Sigmoid colon (tissue), 7 donors: ENCODE results near the gene TRIM44. TPM values are rescaled to one million over a fixed set of nuclear protein-coding genes. Genes with fewer than 3 reads are reported as not detected.

Experiments used
- DNase-seq: peaks from one replicate; pipeline ENCODE4 v3.0.0-alpha.2; 2019
- H3K27ac ChIP-seq, 4 donors: fragments of 200-600 bp; sonication (generic); one replicate each; pipeline ENCODE4 v1.5.1; 2016 to 2019; ENCODE audit warnings: mild to moderate bottlenecking in 1 of 4
- H3K27me3 ChIP-seq, 3 donors: fragments of 200-600 bp; sonication (generic); one replicate each; pipeline ENCODE4 v1.5.1; 2019; ENCODE audit warnings: mild to moderate bottlenecking in 1 of 3
- H3K36me3 ChIP-seq, 4 donors: fragments of 200-600 bp; sonication (generic); one replicate each; pipeline ENCODE4 v1.5.1; 2016 to 2019
- H3K4me1 ChIP-seq, 4 donors: fragments of 200-600 bp; sonication (generic); one replicate each; pipeline ENCODE4 v1.5.1; 2017 to 2019
- H3K4me3 ChIP-seq, 4 donors: fragments of 200-600 bp; sonication (generic); one replicate each; pipeline ENCODE4 v1.5.1; 2017 to 2019; ENCODE audit warnings: mild to moderate bottlenecking in 2 of 4, moderate library complexity in 1 of 4
- H3K9me3 ChIP-seq, 4 donors: fragments of 200-600 bp in 3 of 4; sonication (generic) in 3 of 4; one replicate each; pipeline versions ENCODE4 v1.5.1 to v1.6.1; 2013 to 2019
- EP300 ChIP-seq, 4 donors: sonication (generic); formaldehyde crosslinking; IDR thresholded peaks; one replicate each; pipeline ENCODE4 v1.6.1; 2017; ENCODE audit warnings: antibody characterized with exemption in 4 of 4
- POLR2A ChIP-seq, 2 donors: fragments of 450-650 bp; IDR thresholded peaks; one replicate each; pipeline ENCODE4 v1.6.1; 2016; ENCODE audit warnings: antibody characterized with exemption in 2 of 2, mild to moderate bottlenecking in 2 of 2, moderate library complexity in 2 of 2
- POLR2AphosphoS5 ChIP-seq, 4 donors: sonication (generic); formaldehyde crosslinking; IDR thresholded peaks; one replicate each; pipeline ENCODE4 v1.6.1; 2017; ENCODE audit warnings: antibody characterized with exemption in 4 of 4
- WGBS, 2 donors: extraction: QIAGEN DNeasy Blood & Tissue Kit; methylation state at CpG; one replicate each; pipeline ENCODE4 v1.1.7; 2013; 5-methylcytosine and 5-hydroxymethylcytosine counted together
- intact Hi-C: fragments of 100-400 bp; cut with DNase I; formaldehyde crosslinking; loops from one replicate; pipeline ENCODE4 v1.15.1; 2023
- polyA plus RNA-seq, 3 donors: library from polyadenylated mRNA; stranded (reverse); fragments of 200-250 nt; gene quantifications; one replicate each; pipeline ENCODE4 v1.2.3, GENCODE V29; 2013
- total RNA-seq, 4 donors: library from RNA; depleted of rRNA; stranded (reverse); fragments of >200 nt; gene quantifications; one replicate each; pipeline ENCODE4 v1.1.0, GENCODE V29; 2016
- TF ChIP-seq, protein P1 (sequence below), 4 experiments: fragments of 450-650 bp in 3 of 4; fragments of 200-600 bp in 1 of 4; IDR thresholded peaks; one replicate each; pipeline ENCODE4 v1.5.1; 2016 to 2019; ENCODE audit warnings: antibody characterized with exemption in 4 of 4, mild to moderate bottlenecking in 3 of 4, moderate library complexity in 2 of 4
- donor health status: healthy with polysubstance abuse.
- donor health status: Bipolar disorder and iron deficiency.
- donor health status: healthy.

The TRIM44 gene
- total and polyA plus RNA-seq, 7 donors: 8.4 to 97.2 (median 23.0) TPM

DNA sequence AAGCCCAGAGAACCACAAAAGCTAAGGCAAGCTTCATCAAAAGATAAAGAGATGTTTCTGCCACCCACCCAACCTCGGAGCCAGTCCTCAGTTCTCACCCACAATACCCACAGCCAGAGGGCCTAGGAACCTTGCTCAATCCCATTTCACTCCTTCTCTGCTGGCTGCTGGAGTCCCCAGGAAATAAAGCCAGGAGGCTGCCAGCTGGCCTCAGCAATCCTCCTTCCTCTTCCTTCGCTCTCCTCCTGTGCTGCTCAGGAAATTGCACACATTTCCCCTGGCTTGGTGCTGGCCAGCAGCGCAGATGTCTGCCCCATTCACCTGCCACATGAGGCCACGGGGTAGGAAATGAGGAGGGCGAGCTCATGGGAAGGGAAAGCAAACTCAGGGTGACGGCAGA, 189.5 kb downstream of the TRIM44 start:
- DNase-seq: peak; percentile 69
- WGBS, 2 donors: 59 to 83% methylated on average over 6 of the region's 6 CpGs

DNA sequence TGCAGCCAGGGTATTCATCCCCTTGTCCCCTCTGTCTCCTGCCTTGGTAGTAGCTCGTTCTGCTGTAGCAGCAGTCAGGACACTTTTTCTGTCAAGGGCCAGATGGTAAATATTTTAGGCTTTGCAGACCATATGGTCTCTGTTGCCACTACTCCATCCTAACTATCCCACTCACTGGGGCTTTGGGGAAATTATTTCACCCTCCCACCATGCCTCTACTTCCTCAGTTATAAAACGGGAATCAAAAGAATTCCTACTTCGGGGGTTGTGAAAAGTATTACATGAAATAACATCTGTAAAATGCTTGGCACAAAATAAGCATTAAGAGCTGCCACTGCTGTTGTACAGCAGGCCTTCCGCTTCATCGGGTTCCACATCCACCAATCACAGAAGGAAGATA, 191.4 kb downstream of the TRIM44 start:
- TF ChIP-seq, protein P1, sequence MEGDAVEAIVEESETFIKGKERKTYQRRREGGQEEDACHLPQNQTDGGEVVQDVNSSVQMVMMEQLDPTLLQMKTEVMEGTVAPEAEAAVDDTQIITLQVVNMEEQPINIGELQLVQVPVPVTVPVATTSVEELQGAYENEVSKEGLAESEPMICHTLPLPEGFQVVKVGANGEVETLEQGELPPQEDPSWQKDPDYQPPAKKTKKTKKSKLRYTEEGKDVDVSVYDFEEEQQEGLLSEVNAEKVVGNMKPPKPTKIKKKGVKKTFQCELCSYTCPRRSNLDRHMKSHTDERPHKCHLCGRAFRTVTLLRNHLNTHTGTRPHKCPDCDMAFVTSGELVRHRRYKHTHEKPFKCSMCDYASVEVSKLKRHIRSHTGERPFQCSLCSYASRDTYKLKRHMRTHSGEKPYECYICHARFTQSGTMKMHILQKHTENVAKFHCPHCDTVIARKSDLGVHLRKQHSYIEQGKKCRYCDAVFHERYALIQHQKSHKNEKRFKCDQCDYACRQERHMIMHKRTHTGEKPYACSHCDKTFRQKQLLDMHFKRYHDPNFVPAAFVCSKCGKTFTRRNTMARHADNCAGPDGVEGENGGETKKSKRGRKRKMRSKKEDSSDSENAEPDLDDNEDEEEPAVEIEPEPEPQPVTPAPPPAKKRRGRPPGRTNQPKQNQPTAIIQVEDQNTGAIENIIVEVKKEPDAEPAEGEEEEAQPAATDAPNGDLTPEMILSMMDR (IDR thresholded peaks at IDR 0.05): no peak
- no peak for TF ChIP-seq EP300 (IDR thresholded peaks at IDR 0.05)
- TF ChIP-seq POLR2A (IDR thresholded peaks at IDR 0.05): no peak
- no peak for TF ChIP-seq POLR2AphosphoS5 (IDR thresholded peaks at IDR 0.05)
- H3K27me3 ChIP-seq: no peaks in the 10 kb centered on the region
- no peaks in the 10 kb centered on the region for H3K36me3 ChIP-seq
- no peaks in the 10 kb centered on the region for H3K9me3 ChIP-seq
- intact Hi-C loops: no loop called here
- 69 to 77% methylated on average over 5 of the region's 5 CpGs for WGBS, 2 donors
- H3K4me1 ChIP-seq: no peaks in the 10 kb centered on the region
- DNase-seq: no peak
- H3K27ac ChIP-seq: no peak overlapping the region
- no peak overlapping the region for H3K4me3 ChIP-seq

More for the DNA sequence above, 189.5 kb downstream of the TRIM44 start:
- no peak overlapping the region for H3K27ac ChIP-seq
- no peaks in the 10 kb centered on the region for H3K27me3 ChIP-seq
- TF ChIP-seq POLR2AphosphoS5 (IDR thresholded peaks at IDR 0.05): no peak
- no peak for TF ChIP-seq EP300 (IDR thresholded peaks at IDR 0.05)
- no peak for TF ChIP-seq POLR2A (IDR thresholded peaks at IDR 0.05)
- TF ChIP-seq, protein P1 (IDR thresholded peaks at IDR 0.05): no peak
- no peaks in the 10 kb centered on the region for H3K4me1 ChIP-seq
- H3K36me3 ChIP-seq: no peaks in the 10 kb centered on the region
- no peaks in the 10 kb centered on the region for H3K9me3 ChIP-seq
- no peak overlapping the region for H3K4me3 ChIP-seq
- intact Hi-C loops: no loop called here

DNA sequence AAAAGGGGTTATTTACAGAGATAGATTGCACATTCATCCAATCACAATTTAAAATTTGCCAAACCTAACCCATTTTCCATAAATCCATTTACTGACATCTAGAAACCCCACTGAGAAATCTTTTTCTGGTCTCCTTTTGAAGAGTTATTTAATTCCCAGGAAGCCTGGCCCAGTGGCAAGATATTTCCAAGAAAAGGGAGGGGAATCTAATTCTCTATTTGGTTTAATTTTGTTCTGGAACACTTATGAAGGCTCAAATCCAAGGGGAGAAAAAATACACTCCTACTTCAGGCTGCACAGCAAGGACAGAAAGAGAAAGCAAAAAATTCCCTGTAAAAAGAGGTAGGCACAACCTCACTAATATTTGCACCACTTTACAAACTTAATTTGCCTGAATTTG, 193.1 kb downstream of the TRIM44 start:
- intact Hi-C loops: no loop called here
- TF ChIP-seq EP300 (IDR thresholded peaks at IDR 0.05): no peak
- no peak for TF ChIP-seq POLR2A (IDR thresholded peaks at IDR 0.05)
- TF ChIP-seq, protein P1 (IDR thresholded peaks at IDR 0.05): no peak
- TF ChIP-seq POLR2AphosphoS5 (IDR thresholded peaks at IDR 0.05): no peak
- no peaks in the 10 kb centered on the region for H3K4me1 ChIP-seq
- H3K27ac ChIP-seq: no peak overlapping the region
- no peaks in the 10 kb centered on the region for H3K27me3 ChIP-seq
- H3K4me3 ChIP-seq: no peak overlapping the region
- H3K36me3 ChIP-seq: no peaks in the 10 kb centered on the region
- no peaks in the 10 kb centered on the region for H3K9me3 ChIP-seq
- DNase-seq: no peak

DNA sequence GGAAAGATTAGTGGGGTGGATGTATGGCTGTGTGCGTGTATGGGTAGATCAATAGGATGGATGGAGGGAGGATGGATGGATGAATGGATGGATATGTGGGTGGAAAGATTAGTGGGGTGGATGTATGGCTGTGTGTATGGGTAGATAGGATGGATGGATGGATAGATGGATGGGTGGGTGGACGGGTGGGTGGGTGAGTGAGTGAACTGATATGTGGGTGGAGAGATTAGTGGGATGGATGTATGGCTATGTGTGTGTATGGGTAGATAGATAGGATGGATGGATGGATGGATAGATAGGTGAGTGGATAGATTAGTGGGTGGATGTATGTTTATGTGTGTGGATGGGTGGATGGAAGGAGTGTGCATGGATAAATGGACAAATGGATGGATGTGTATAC, 193.7 kb downstream of the TRIM44 start:
- Histone ChIP-seq H3K4me1 (no peaks in the 10 kb centered on the region), H3K9me3 (no peaks in the 10 kb centered on the region), H3K27ac (no peak overlapping the region), H3K4me3 (no peak overlapping the region), H3K27me3 (no peaks in the 10 kb centered on the region), H3K36me3 (no peaks in the 10 kb centered on the region)
- DNase-seq: no peak
- TF ChIP-seq, protein P1 (IDR thresholded peaks at IDR 0.05): no peak
- no peak for TF ChIP-seq POLR2A (IDR thresholded peaks at IDR 0.05)
- TF ChIP-seq EP300 (IDR thresholded peaks at IDR 0.05): no peak
- no peak for TF ChIP-seq POLR2AphosphoS5 (IDR thresholded peaks at IDR 0.05)
- intact Hi-C loops: no loop called here
- WGBS, 2 donors: 84 to 87% methylated on average over 2 of the region's 2 CpGs

DNA sequence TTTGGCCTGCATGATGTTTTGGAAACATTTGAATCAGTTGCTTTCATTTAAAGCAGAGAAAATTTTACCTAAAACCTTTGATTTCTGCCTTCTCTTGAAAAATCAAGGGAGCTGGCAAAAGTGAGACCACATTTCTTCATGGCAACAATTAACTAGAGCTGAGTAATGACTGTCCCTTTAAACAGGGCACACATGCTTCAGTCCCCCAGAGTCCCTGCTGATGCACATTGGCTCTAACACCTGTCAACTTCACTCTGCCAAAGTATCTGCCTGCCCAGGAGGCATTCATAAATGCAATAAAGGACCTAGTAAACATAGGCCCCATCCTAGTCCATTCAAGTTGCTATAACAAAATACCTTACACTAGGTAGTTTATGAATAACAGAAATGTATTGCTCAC, 194.2 kb downstream of the TRIM44 start:
- Histone ChIP-seq H3K4me1 (no peaks in the 10 kb centered on the region), H3K27me3 (no peaks in the 10 kb centered on the region), H3K36me3 (no peaks in the 10 kb centered on the region), H3K4me3 (no peak overlapping the region), H3K27ac (no peak overlapping the region), H3K9me3 (no peaks in the 10 kb centered on the region)
- intact Hi-C loops: no loop called here
- no peak for TF ChIP-seq POLR2AphosphoS5 (IDR thresholded peaks at IDR 0.05)
- TF ChIP-seq, protein P1 (IDR thresholded peaks at IDR 0.05): no peak
- no peak for TF ChIP-seq EP300 (IDR thresholded peaks at IDR 0.05)
- no peak for TF ChIP-seq POLR2A (IDR thresholded peaks at IDR 0.05)
- no peak for DNase-seq
